ENCODE results near the gene GRID1.

The GRID1 gene

DNA sequence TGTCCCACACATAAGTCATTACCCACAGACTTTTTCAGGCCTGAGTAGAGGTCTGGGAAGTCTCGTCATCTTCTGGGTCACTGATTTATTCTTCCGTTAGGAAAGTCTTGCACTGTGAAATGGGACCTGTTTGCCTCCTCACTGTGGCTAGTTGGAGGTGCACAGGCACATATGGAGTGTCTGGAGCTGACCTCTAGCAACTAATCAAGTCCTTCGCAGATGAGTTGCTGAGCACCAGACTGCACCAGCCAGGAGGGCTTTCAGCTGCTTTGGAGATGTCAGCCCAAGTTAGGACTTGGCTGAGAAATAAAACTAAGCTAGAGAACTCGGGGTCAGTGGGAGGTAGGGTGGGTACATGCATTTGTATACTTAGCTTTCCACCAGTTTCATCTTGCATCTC is 578.0 kb downstream of the GRID1 start:
- TF ChIP-seq, protein P1, sequence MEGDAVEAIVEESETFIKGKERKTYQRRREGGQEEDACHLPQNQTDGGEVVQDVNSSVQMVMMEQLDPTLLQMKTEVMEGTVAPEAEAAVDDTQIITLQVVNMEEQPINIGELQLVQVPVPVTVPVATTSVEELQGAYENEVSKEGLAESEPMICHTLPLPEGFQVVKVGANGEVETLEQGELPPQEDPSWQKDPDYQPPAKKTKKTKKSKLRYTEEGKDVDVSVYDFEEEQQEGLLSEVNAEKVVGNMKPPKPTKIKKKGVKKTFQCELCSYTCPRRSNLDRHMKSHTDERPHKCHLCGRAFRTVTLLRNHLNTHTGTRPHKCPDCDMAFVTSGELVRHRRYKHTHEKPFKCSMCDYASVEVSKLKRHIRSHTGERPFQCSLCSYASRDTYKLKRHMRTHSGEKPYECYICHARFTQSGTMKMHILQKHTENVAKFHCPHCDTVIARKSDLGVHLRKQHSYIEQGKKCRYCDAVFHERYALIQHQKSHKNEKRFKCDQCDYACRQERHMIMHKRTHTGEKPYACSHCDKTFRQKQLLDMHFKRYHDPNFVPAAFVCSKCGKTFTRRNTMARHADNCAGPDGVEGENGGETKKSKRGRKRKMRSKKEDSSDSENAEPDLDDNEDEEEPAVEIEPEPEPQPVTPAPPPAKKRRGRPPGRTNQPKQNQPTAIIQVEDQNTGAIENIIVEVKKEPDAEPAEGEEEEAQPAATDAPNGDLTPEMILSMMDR (IDR thresholded peaks at IDR 0.05): no peak
- H3K4me1 ChIP-seq (ENCODE audit: control insufficient read depth in 1 of 2, insufficient read depth in 1 of 2, low read depth in 1 of 2, low read length in 1 of 2): no peaks in the 10 kb centered on the region
- H3K36me3 ChIP-seq: no peaks in the 10 kb centered on the region

DNA sequence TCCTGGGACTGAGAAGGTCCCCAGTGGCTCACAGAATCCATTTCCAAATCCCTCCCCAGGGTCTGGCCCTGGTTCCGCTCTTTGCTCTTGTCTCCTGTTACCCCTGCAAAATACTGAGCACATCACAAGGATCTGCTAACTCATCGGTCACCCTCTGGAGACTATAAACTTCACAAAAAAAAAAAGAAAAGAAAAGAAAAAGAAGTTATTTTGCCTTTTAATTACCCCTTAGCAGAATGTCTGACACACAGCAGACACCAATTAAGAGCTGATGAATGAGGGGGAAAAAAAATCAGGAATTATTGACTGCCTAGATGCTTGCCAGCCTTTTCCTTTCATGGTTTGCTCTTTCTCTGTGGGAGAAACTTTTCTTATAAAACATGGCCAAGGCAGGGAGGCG is 578.7 kb downstream of the GRID1 start:
- no peaks in the 10 kb centered on the region for H3K36me3 ChIP-seq
- no peak overlapping the region for H3K4me3 ChIP-seq (ENCODE audit: low read depth in 1 of 2, low read length in 1 of 2)
- H3K4me1 ChIP-seq (ENCODE audit: control insufficient read depth in 1 of 2, insufficient read depth in 1 of 2, low read depth in 1 of 2, low read length in 1 of 2): no peaks in the 10 kb centered on the region
- no peaks in the 10 kb centered on the region for H3K9me3 ChIP-seq
- H3K27me3 ChIP-seq: no peaks in the 10 kb centered on the region
- no peak overlapping the region for H3K27ac ChIP-seq
- TF ChIP-seq, protein P1 (IDR thresholded peaks at IDR 0.05): no peak

More for the DNA sequence above, 578.0 kb downstream of the GRID1 start:
- Histone ChIP-seq H3K4me3 (ENCODE audit: low read depth in 1 of 2, low read length in 1 of 2) (no peak overlapping the region), H3K9me3 (no peaks in the 10 kb centered on the region), H3K27ac (no peak overlapping the region), H3K27me3 (no peaks in the 10 kb centered on the region)

DNA sequence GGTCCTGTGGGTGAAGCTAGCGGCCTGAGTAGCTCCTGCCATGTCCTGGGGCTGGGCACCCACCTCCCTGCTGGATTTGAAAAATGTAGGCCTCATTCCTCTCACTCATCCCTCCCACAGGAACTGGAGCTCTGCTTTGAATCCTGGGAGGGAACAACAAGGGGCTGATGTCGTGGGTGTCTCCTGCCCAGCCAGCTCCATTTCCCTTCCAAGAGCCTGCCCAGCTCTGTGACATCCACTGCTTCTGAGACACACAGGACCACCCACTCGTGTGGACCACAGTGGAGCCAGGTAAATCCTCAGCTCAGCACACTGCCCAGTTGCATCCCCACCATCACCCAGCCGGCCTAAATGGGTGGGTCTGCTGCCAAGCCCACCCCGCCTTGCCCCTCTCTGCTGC is 579.2 kb downstream of the GRID1 start:
- Histone ChIP-seq H3K27ac (no peak overlapping the region), H3K4me1 (ENCODE audit: control insufficient read depth in 1 of 2, insufficient read depth in 1 of 2, low read depth in 1 of 2, low read length in 1 of 2) (no peaks in the 10 kb centered on the region), H3K9me3 (no peaks in the 10 kb centered on the region), H3K27me3 (no peaks in the 10 kb centered on the region), H3K36me3 (no peaks in the 10 kb centered on the region), H3K4me3 (ENCODE audit: low read depth in 1 of 2, low read length in 1 of 2) (no peak overlapping the region)
- TF ChIP-seq, protein P1 (IDR thresholded peaks at IDR 0.05): no peak

DNA sequence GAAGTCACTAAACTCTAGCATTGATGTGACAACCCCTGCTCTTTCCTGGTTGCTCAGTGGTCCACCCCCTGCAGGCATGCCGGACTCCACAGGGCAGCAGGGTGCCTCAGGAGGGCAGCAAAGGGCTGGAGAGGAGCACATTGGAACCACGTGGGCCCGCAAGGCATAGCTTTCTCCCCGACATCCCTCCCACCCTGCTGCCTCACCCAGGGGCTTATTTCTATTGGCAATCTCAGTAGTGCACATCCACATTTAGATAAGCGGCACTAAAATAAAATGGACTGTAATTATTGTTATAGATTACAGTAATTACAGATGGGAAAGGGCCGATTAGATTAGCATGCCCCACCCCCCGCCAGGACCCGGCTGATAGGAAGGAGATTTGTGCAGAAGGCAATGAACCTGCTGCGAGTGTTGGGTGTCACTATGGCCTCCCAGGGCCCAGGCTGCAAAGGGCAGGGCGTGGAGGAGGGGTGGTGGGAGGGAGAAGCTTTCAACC is 580.1 kb downstream of the GRID1 start:
- TF ChIP-seq, protein P1 (IDR thresholded peaks at IDR 0.05): no peak
- no peaks in the 10 kb centered on the region for H3K36me3 ChIP-seq
- H3K4me1 ChIP-seq (ENCODE audit: control insufficient read depth in 1 of 2, insufficient read depth in 1 of 2, low read depth in 1 of 2, low read length in 1 of 2): no peaks in the 10 kb centered on the region
- no peaks in the 10 kb centered on the region for H3K27me3 ChIP-seq
- no peak overlapping the region for H3K27ac ChIP-seq
- no peak overlapping the region for H3K4me3 ChIP-seq (ENCODE audit: low read depth in 1 of 2, low read length in 1 of 2)
- H3K9me3 ChIP-seq: no peaks in the 10 kb centered on the region

DNA sequence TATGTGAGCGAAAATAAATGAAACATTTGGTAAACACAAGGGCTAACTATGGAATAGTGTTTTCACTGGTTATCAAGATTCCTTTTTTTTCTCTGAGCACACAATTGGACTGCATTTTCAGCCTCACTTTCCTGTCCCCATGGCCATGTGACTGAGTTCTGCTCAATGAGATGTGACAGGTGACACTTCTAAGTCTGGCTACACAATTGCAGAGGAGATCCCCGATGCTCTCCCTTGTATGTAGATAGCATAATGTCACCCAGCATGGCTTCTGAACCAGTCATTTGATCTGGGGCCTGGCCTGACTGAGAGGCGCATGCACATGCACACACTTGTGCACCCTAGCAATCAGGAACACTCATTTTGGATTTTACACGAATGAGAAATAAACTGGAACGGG is 581.8 kb downstream of the GRID1 start:
- no peaks in the 10 kb centered on the region for H3K36me3 ChIP-seq
- TF ChIP-seq, protein P1 (IDR thresholded peaks at IDR 0.05): no peak
- H3K27ac ChIP-seq: no peak overlapping the region
- no peaks in the 10 kb centered on the region for H3K27me3 ChIP-seq
- H3K4me3 ChIP-seq (ENCODE audit: low read depth in 1 of 2, low read length in 1 of 2): no peak overlapping the region
- H3K4me1 ChIP-seq (ENCODE audit: control insufficient read depth in 1 of 2, insufficient read depth in 1 of 2, low read depth in 1 of 2, low read length in 1 of 2): no peaks in the 10 kb centered on the region
- no peaks in the 10 kb centered on the region for H3K9me3 ChIP-seq

DNA sequence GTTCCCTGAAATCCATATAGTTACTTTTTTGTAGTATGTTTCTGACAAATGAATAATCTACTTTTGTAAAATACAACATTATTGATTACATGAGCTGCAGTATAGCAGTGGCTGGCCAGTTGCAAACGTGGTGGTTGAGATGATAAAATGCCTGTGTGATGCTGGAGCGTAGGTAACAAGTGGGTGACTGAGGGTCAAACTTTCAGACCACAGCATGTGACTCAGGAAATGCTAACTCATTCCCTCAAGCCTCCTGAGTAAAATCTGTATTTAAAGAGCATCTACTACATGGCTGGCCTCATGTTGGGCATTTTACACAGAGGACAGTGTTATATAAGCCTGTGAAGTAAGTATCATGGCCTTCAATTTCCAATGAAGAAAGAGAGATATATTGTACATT is 585.2 kb downstream of the GRID1 start:
- Histone ChIP-seq H3K27me3 (no peaks in the 10 kb centered on the region), H3K9me3 (no peaks in the 10 kb centered on the region), H3K27ac (no peak overlapping the region), H3K4me1 (ENCODE audit: control insufficient read depth in 1 of 2, insufficient read depth in 1 of 2, low read depth in 1 of 2, low read length in 1 of 2) (no peaks in the 10 kb centered on the region), H3K36me3 (no peaks in the 10 kb centered on the region), H3K4me3 (ENCODE audit: low read depth in 1 of 2, low read length in 1 of 2) (no peak overlapping the region)
- TF ChIP-seq, protein P1 (IDR thresholded peaks at IDR 0.05): no peak
